K562 (cell line): ENCODE results near the gene ARAF. TPM values are rescaled to one million over a fixed set of nuclear protein-coding genes. Genes with fewer than 3 reads are reported as not detected.

Experiments
- CBFB ChIP-seq: sonication (generic); formaldehyde crosslinking; IDR thresholded peaks from 2 replicates; pipeline ENCODE4 v1.4.0; 2020; ENCODE audit warnings: mild to moderate bottlenecking, missing genetic modification reagents
- CBX1 ChIP-seq: sonication (generic); IDR thresholded peaks from 2 replicates; pipeline ENCODE4 v1.6.1; 2016; ENCODE audit warnings: antibody characterized with exemption, low read depth, mild to moderate bottlenecking
- CHD2 ChIP-seq: IDR thresholded peaks from 2 replicates; pipeline ENCODE4 v1.6.1; 2011; ENCODE audit warnings: low read depth, low read length
- ELF4 ChIP-seq: fragments of 450-650 bp; formaldehyde crosslinking; IDR thresholded peaks from 2 replicates; pipeline ENCODE4 v1.4.0; 2022; ENCODE audit warnings: missing genetic modification characterization
- ETV6 ChIP-seq, 3 experiments: fragments of 150-350 bp in 1 of 3; sonication (generic) in 1 of 3; formaldehyde crosslinking in 1 of 3; IDR thresholded peaks; 2 replicates each; pipeline versions ENCODE4 v1.6.1 to v1.8.0; 2014 to 2022; ENCODE audit warnings: borderline replicate concordance in 2 of 3, low read depth in 2 of 3, antibody characterized with exemption in 1 of 3, low read length in 1 of 3, mild to moderate bottlenecking in 1 of 3, missing genetic modification reagents in 1 of 3
- KLF16 ChIP-seq: IDR thresholded peaks from 2 replicates; pipeline ENCODE4 v1.6.1; 2016; ENCODE audit warnings: antibody characterized with exemption
- PHF8 ChIP-seq: fragments of 200-600 bp; sonication (generic); IDR thresholded peaks from 2 replicates; pipeline ENCODE4 v1.6.1; 2012; ENCODE audit warnings: mixed run types, mild to moderate bottlenecking, inconsistent platforms, low read length, moderate library complexity, borderline replicate concordance
- PKNOX1 ChIP-seq: fragments of 450-650 bp; IDR thresholded peaks from 2 replicates; pipeline ENCODE4 v1.6.1; 2016
- POLR2B ChIP-seq: fragments of 450-650 bp; IDR thresholded peaks from 2 replicates; pipeline ENCODE4 v1.6.1; 2018; ENCODE audit warnings: low read depth; ENCODE audit not compliant: partially characterized antibody
- POLR2G ChIP-seq: fragments of 200-400 bp; formaldehyde crosslinking; IDR thresholded peaks from 2 replicates; pipeline ENCODE4 v1.6.1; 2017; ENCODE audit warnings: low read depth, mild to moderate bottlenecking, antibody characterized with exemption, low read length, moderate library complexity
- REST ChIP-seq, 2 experiments: fragments of 450-650 bp; formaldehyde crosslinking in 1 of 2; IDR thresholded peaks; 2 replicates each; pipeline versions ENCODE4 v1.4.0 to v1.6.1; 2014 to 2020; ENCODE audit warnings: mild to moderate bottlenecking in 2 of 2, borderline replicate concordance in 1 of 2, low read depth in 1 of 2
- SIN3A ChIP-seq, 2 experiments: fragments of 150-350 bp in 1 of 2; IDR thresholded peaks; 2 replicates each; pipeline ENCODE4 v1.6.1; 2011 to 2016; ENCODE audit warnings: borderline replicate concordance in 2 of 2, low read depth in 2 of 2, low read length in 2 of 2, mild to moderate bottlenecking in 2 of 2, moderate library complexity in 2 of 2; ENCODE audit not compliant: control insufficient read depth in 1 of 2
- TCF7L2 ChIP-seq: fragments of 150-350 bp; IDR thresholded peaks from 2 replicates; pipeline ENCODE4 v1.6.1; 2016; ENCODE audit warnings: low read depth, mild to moderate bottlenecking, low read length, moderate library complexity
- ZKSCAN8 ChIP-seq: fragments of 200-800 bp; sonication (Bioruptor generic); IDR thresholded peaks from 2 replicates; pipeline ENCODE4 v1.6.1; 2016; ENCODE audit warnings: missing genetic modification characterization, missing compliant biosample characterization
- ZNF699 ChIP-seq: fragments of 250-450 bp; sonication (Bioruptor Pico); IDR thresholded peaks from 2 replicates; pipeline ENCODE4 v1.8.0; 2021; ENCODE audit warnings: mild to moderate bottlenecking, moderate library complexity; ENCODE audit not compliant: insufficient replicate concordance
- polyA plus RNA-seq, 8 experiments: library from polyadenylated mRNA; depleted of rRNA in 4 of 8; stranded (reverse) in 5 of 8; unstranded in 3 of 8; fragments of >200 nt; fragmentation: Nextera tagmentation in 2 of 8; fragmentation: Illumina TruSeq in 1 of 8; extraction: Ambion mirVana in 2 of 8; extraction: Trizol in 1 of 8; gene quantifications; 2 replicates each; pipeline versions ENCODE4 v1.2.1 to v1.2.3, GENCODE V29; 2011 to 2014; ENCODE audit warnings: inconsistent platforms in 1 of 8, missing spikeins in 1 of 8
- total RNA-seq, 7 experiments: library from RNA; depleted of rRNA in 6 of 7; stranded (reverse); fragments of >200 nt in 6 of 7; fragmentation: Illumina TruSeq in 2 of 7; extraction: Trizol in 2 of 7; gene quantifications; 2 replicates each; pipeline versions ENCODE4 v1.2.1 to v1.2.3, GENCODE V29; 2011 to 2021; ENCODE audit warnings: low replicate concordance in 1 of 7

ARAF gene
- total and polyA plus RNA-seq, 9 of the 15 experiments (the other 6 are each of a cell fraction or from before 2014, with no cell fraction given) = 5.5 to 70.0 (median 29.4) TPM

GRCh38 chrX:47556045-47556623, 4.9 kb upstream of the ARAF start (continued):
- TF ChIP-seq ZNF699 (CRISPR knock-in tag) (no peak), REST (IDR thresholded peaks at IDR 0.05; ENCODE audit: borderline replicate concordance) (no peak), REST (CRISPR knock-in tag; IDR thresholded peaks at IDR 0.05; ENCODE audit: low read depth) (no peak), POLR2G (peak; percentile 64), TCF7L2 (no peak), SIN3A (IDR thresholded peaks at IDR 0.05; ENCODE audit: borderline replicate concordance in 2 of 2, control insufficient read depth in 1 of 2, low read depth in 2 of 2, low read length in 2 of 2) (no peak), CBX1 (no peak), PHF8 (0 out of 2 replicates have a peak, but pooled peaks have one; percentile 17), POLR2B (peak; percentile 47), CBFB (CRISPR knock-in tag) (no peak), KLF16 (no peak), CHD2 (peak; percentile 74), ETV6 (IDR thresholded peaks at IDR 0.05; ENCODE audit: borderline replicate concordance in 1 of 2, low read depth in 2 of 2, low read length in 1 of 2) (no peak), ETV6 (CRISPR knock-in tag; IDR thresholded peaks at IDR 0.05; ENCODE audit: borderline replicate concordance) (no peak), PKNOX1 (peak; percentile 97), ZKSCAN8 (no peak), ELF4 (CRISPR knock-in tag) (no peak)
